HCT116 (cell line): ENCODE results near the gene MFRP. TPM values are rescaled to one million over a fixed set of nuclear protein-coding genes. Genes with fewer than 3 reads are reported as not detected.

ENCODE experiments used
- ATAC-seq: fragments of 200-7000 bp; cut with Tn5 transposase; 2 replicates; pipeline ENCODE4 v1.9.1; 2020; ENCODE audit warnings: mild to moderate bottlenecking, moderate library complexity
- BruUV-seq: library from RNA; stranded (reverse); fragments of 400-500 nt; replicated peaks from 2 replicates; lab custom pipeline; 2021; lab: Mats Ljungman, UMichigan
- CTCF ChIA-PET: fragments of 300-600 bp; sonication (Branson Sonifier 250); formaldehyde crosslinking; loops from one replicate; lab custom pipeline; 2021; ENCODE audit warnings: antibody characterized with exemption; lab: Charles Lee
- POLR2A ChIA-PET: fragments of 300-600, 350-600 bp; sonication (Branson Sonifier 250); formaldehyde crosslinking; loops from one replicate; lab custom pipeline; 2021; ENCODE audit warnings: antibody characterized with exemption; lab: Charles Lee
- RAD21 ChIA-PET, 2 experiments: fragments of 300-600 bp; sonication (Branson Sonifier 250); formaldehyde crosslinking; loops; one replicate each; lab custom pipeline; 2023; ENCODE audit warnings: low total read pairs in 2 of 2; ENCODE audit not compliant: uncharacterized antibody in 2 of 2, unreplicated experiment in 2 of 2, low non-redundant PET in 1 of 2; lab: Charles Lee
- DNase-seq: peaks from one replicate; pipeline ENCODE4 v3.0.0-alpha.2; 2010; ENCODE audit warnings: low read depth, low spot score
- H2AFZ ChIP-seq: fragments of 200-600 bp; shearing (Covaris generic), sonication (generic); 2 replicates; pipeline ENCODE4 v1.6.1; 2017; ENCODE audit warnings: low read depth, mixed run types, mixed read lengths, antibody characterized with exemption, low read length; ENCODE audit not compliant: poor library complexity, severe bottlenecking
- H3K27ac ChIP-seq: 2 replicates; pipeline ENCODE4 v1.5.1; 2012; ENCODE audit warnings: low read depth, low read length
- H3K27me3 ChIP-seq: fragments of 200-600 bp; sonication (generic); 2 replicates; pipeline ENCODE4 v1.6.1; 2016; ENCODE audit warnings: mixed run types, low read length, mixed read lengths; ENCODE audit not compliant: insufficient read depth
- H3K36me3 ChIP-seq, 2 experiments: fragments of 200-500 bp in 1 of 2; fragments of 200-600 bp in 1 of 2; sonication (Bioruptor generic) in 1 of 2; sonication (generic) in 1 of 2; 2 replicates each; pipeline versions ENCODE4 v1.5.1 to v1.6.1; 2014 to 2016; ENCODE audit warnings: low read length in 2 of 2, inconsistent platforms in 1 of 2, mixed read lengths in 1 of 2, mixed run types in 1 of 2; ENCODE audit not compliant: insufficient read depth in 2 of 2, control insufficient read depth in 1 of 2
- H3K4me1 ChIP-seq, 2 experiments: fragments of 200-600 bp in 1 of 2; sonication (generic) in 1 of 2; 2 replicates each; pipeline versions ENCODE4 v1.5.1 to v1.6.1; 2012 to 2017; ENCODE audit warnings: low read length in 2 of 2, inconsistent platforms in 1 of 2, mild to moderate bottlenecking in 1 of 2, mixed read lengths in 1 of 2, mixed run types in 1 of 2, moderate library complexity in 1 of 2; ENCODE audit not compliant: insufficient read depth in 2 of 2, control insufficient read depth in 1 of 2
- H3K4me2 ChIP-seq: fragments of 200-600 bp; sonication (generic); 2 replicates; pipeline ENCODE4 v1.6.1; 2017; ENCODE audit warnings: mixed run types, low read length, mixed read lengths
- H3K4me3 ChIP-seq, 2 experiments: fragments of 200-600 bp in 1 of 2; sonication (generic) in 1 of 2; replicated peaks in 1 of 2; 2 replicates each; pipeline ENCODE4 v1.5.1; 2011 to 2016; ENCODE audit warnings: low read length in 2 of 2, control low read depth in 1 of 2, low read depth in 1 of 2, mild to moderate bottlenecking in 1 of 2, mixed read lengths in 1 of 2, mixed run types in 1 of 2
- H3K79me2 ChIP-seq: fragments of 200-600 bp; sonication (generic); 2 replicates; pipeline ENCODE4 v1.6.1; 2017; ENCODE audit warnings: mild to moderate bottlenecking, mixed run types, low read length, moderate library complexity, mixed read lengths; ENCODE audit not compliant: insufficient read depth
- H3K9ac ChIP-seq: fragments of 200-600 bp; sonication (generic); 2 replicates; pipeline ENCODE4 v1.6.1; 2016; ENCODE audit warnings: low read length, mixed read lengths
- H3K9me2 ChIP-seq: fragments of 200-600 bp; sonication (generic), shearing (Covaris generic); 2 replicates; pipeline ENCODE4 v1.6.1; 2017; ENCODE audit warnings: mixed run types, mild to moderate bottlenecking, moderate library complexity; ENCODE audit not compliant: insufficient read depth
- H3K9me3 ChIP-seq, 2 experiments: fragments of 200-500 bp in 1 of 2; fragments of 200-600 bp in 1 of 2; sonication (Bioruptor generic) in 1 of 2; sonication (generic) in 1 of 2; 2 replicates each; pipeline ENCODE4 v1.6.1; 2014 to 2017; ENCODE audit warnings: low read length in 2 of 2, mixed read lengths in 2 of 2, inconsistent platforms in 1 of 2, low read depth in 1 of 2, mild to moderate bottlenecking in 1 of 2, mixed run types in 1 of 2, moderate library complexity in 1 of 2; ENCODE audit not compliant: control insufficient read depth in 1 of 2, insufficient read depth in 1 of 2
- H4K20me1 ChIP-seq: fragments of 200-600 bp; sonication (generic), shearing (Covaris generic); 2 replicates; pipeline ENCODE4 v1.6.1; 2017; ENCODE audit warnings: mixed run types, mild to moderate bottlenecking, moderate library complexity; ENCODE audit not compliant: insufficient read depth
- CBX3 ChIP-seq: IDR thresholded peaks from 2 replicates; pipeline ENCODE4 v1.6.1; 2012; ENCODE audit warnings: low read depth
- FOSL1 ChIP-seq: IDR thresholded peaks from 2 replicates; pipeline ENCODE4 v1.6.1; 2012; ENCODE audit warnings: low read depth
- POLR2AphosphoS5 ChIP-seq: IDR thresholded peaks from 2 replicates; pipeline ENCODE4 v1.6.1; 2011; ENCODE audit warnings: mild to moderate bottlenecking, low read depth, low read length, moderate library complexity
- TCF7L2 ChIP-seq: IDR thresholded peaks from 2 replicates; pipeline ENCODE4 v1.7.0; 2011; ENCODE audit warnings: borderline replicate concordance, inconsistent platforms; ENCODE audit not compliant: insufficient read depth, insufficient read length; ENCODE audit errors: extremely low read depth
- ZBTB33 ChIP-seq: IDR thresholded peaks from 2 replicates; pipeline ENCODE4 v1.6.1; 2011; ENCODE audit warnings: mild to moderate bottlenecking, low read length, moderate library complexity; ENCODE audit not compliant: insufficient replicate concordance; ENCODE audit errors: extremely low read depth
- ZFX ChIP-seq: fragments of 450-650 bp; IDR thresholded peaks from 2 replicates; pipeline ENCODE4 v1.6.1; 2017
- intact Hi-C: fragments of 100-400 bp; cut with micrococcal nuclease; formaldehyde crosslinking; loops from 2 replicates; pipeline ENCODE4 v1.10.0; 2022
- total RNA-seq: library from RNA; stranded (reverse); gene quantifications from one replicate; pipeline ENCODE4 v1.2.1, GENCODE V29; 2021; ENCODE audit not compliant: unreplicated experiment
- TF ChIP-seq, protein P1 (sequence below), 3 experiments: fragments of 200-600 bp in 1 of 3; sonication (generic) in 1 of 3; IDR thresholded peaks in 2 of 3; conservative IDR thresholded peaks in 1 of 3; 2 replicates each; pipeline ENCODE4 v1.5.1; 2012 to 2017; ENCODE audit warnings: low read depth in 2 of 3, low read length in 2 of 3, antibody characterized with exemption in 1 of 3, borderline replicate concordance in 1 of 3, control low read depth in 1 of 3, mild to moderate bottlenecking in 1 of 3, mixed read lengths in 1 of 3, mixed run types in 1 of 3, moderate library complexity in 1 of 3; ENCODE audit not compliant: insufficient read depth in 1 of 3

Gene MFRP
- total RNA-seq, 1 experiment from 2014 or later, result not detected

DNA sequence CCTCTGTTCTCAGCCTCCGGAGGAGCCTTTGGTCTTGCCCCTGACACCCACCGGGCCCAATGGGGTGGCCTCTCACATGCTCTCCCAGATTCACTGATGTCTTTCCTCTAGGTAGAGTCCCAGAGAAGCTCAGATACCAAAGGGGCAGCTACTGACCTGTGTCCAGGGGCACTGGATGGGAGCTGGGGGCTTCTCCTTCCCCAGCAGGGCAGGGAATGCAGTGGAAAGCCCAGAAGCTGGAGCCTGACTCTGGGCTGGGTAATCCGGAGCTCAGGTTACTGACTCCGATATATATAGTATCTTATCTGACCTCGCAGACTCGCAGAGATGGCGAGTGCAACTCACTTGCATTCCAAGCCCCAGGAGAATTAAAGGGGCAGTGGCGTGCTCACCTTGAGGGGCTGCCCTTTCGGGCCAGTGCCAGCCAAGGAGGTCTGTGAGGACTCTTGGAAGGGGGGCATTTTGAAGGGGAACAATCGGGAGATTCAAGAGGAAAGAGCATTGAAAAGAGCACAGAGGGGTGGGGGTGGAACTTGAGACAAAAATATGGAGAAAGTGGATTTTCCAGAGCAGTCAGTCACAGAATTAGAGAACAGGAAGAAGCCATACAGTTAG is 32.5 kb upstream of the MFRP start:
- Histone ChIP-seq H3K9ac (no peak overlapping the region), H3K36me3 (no peaks in the 10 kb centered on the region), H3K4me1 (peaks cover 6 to 36% of the 10 kb centered on the region in 2 experiments; a peak in 3 of 4 replicates), H3K9me2 (no peaks in the 10 kb centered on the region), H3K27me3 (no peaks in the 10 kb centered on the region), H3K79me2 (no peaks in the 10 kb centered on the region), H3K4me3 (no peak overlapping the region), H2AFZ (no peak overlapping the region), H4K20me1 (no peaks in the 10 kb centered on the region), H3K9me3 (no peaks in the 10 kb centered on the region), H3K27ac (no peak overlapping the region), H3K4me2 (no peak overlapping the region)
- no TSS peak for BruUV-seq
- TF ChIP-seq FOSL1, result no peak
- no peak for TF ChIP-seq TCF7L2
- DNase-seq (no peak), ATAC-seq (no peak)
- ChIA-PET CTCF (interaction anchor here (1.4 to 2.7 kb wide), 2 partner anchors 11 to 96 kb away, joined by 5 to 16 read pairs; no protein-coding TSS in a partner anchor), RAD21 (no interaction called here), POLR2A (no interaction called here)
- intact Hi-C loops, result no loop called here

DNA sequence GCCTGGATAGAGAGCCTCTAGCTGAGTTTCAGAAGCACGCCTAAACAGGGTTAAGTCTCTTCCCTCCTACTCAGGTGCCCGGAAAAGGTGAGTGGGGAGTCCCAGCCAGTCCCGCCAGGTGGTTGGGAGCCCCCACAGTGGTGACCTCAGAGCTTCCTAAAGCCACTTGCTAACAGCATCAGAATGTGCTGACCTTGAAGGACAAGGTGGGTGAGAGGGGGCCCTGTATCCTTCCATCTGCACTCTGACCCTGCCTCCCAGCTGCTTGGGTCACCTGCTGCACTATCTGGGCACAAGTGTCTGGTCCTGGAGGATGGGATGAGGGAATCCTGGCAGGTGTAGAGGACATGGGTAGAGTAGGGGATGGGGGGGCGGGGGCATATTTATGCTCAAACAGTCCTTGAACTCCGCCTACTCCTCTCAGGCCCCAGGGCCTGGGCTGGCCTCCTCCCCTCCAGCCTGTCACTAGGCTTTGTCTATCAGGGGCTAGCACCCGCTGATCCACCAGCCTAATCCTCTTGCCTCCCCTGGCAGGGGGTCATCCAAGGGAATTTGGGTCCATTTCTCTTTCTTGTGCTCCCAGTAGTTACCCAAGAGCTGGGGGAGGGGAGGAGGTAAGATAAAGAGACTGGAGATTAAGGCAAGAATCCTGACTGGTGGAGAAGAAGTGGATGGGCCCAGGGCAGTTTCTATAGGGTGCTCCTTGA is 31.6 kb upstream of the MFRP start:
- CTCF ChIA-PET, result interaction anchor here (0.7 kb wide), 1 partner anchor 22 kb away, joined by 3 read pairs; no protein-coding TSS in a partner anchor
- H3K27me3 ChIP-seq, result no peaks in the 10 kb centered on the region
- no peaks in the 10 kb centered on the region for H3K36me3 ChIP-seq
- intact Hi-C loops, result no loop called here
- H3K4me3 ChIP-seq, result no peak overlapping the region
- ATAC-seq (no peak), DNase-seq (no peak)
- no peak overlapping the region for H3K27ac ChIP-seq
- peaks cover 6 to 36% of the 10 kb centered on the region in 2 experiments; a peak in 3 of 4 replicates for H3K4me1 ChIP-seq
- H3K4me2 ChIP-seq, result 0 out of 2 replicates have a peak overlapping the region, but pooled peaks have one; percentile 8
- no peak for TF ChIP-seq ZBTB33
- no peak for TF ChIP-seq POLR2AphosphoS5
- TF ChIP-seq ZFX, result no peak
- TF ChIP-seq, protein P1, sequence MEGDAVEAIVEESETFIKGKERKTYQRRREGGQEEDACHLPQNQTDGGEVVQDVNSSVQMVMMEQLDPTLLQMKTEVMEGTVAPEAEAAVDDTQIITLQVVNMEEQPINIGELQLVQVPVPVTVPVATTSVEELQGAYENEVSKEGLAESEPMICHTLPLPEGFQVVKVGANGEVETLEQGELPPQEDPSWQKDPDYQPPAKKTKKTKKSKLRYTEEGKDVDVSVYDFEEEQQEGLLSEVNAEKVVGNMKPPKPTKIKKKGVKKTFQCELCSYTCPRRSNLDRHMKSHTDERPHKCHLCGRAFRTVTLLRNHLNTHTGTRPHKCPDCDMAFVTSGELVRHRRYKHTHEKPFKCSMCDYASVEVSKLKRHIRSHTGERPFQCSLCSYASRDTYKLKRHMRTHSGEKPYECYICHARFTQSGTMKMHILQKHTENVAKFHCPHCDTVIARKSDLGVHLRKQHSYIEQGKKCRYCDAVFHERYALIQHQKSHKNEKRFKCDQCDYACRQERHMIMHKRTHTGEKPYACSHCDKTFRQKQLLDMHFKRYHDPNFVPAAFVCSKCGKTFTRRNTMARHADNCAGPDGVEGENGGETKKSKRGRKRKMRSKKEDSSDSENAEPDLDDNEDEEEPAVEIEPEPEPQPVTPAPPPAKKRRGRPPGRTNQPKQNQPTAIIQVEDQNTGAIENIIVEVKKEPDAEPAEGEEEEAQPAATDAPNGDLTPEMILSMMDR (IDR thresholded peaks at IDR 0.05 in 2 of 3, conservative IDR thresholded peaks at IDR 0.05 in 1 of 3; ENCODE audit: borderline replicate concordance in 1 of 3, insufficient read depth in 1 of 3, low read depth in 2 of 3, low read length in 2 of 3), result no peak
- TF ChIP-seq CBX3, result no peak
- H4K20me1 ChIP-seq, result no peaks in the 10 kb centered on the region
- no TSS peak for BruUV-seq
- no peaks in the 10 kb centered on the region for H3K9me2 ChIP-seq
- H3K9me3 ChIP-seq, result no peaks in the 10 kb centered on the region
- no peak overlapping the region for H2AFZ ChIP-seq
- POLR2A ChIA-PET, result no interaction called here
- no peak overlapping the region for H3K9ac ChIP-seq
- no peaks in the 10 kb centered on the region for H3K79me2 ChIP-seq
- RAD21 ChIA-PET, result no interaction called here
